GM18517 (cell line): Measurements from ENCODE around the gene NEU2.
"Not testable (repeated sequence)": the region's sequence is repeated elsewhere in the genome, so short reads cannot be mapped to it uniquely, and the experiment has no call there.

Source experiments
- ATAC-seq: cut with Tn5 transposase; IDR thresholded peaks from one replicate; pipeline ENCODE4 v1.9.1; 2021; ENCODE audit warnings: mild to moderate bottlenecking, moderate library complexity; ENCODE audit not compliant: unreplicated experiment

NEU2 gene

DNA sequence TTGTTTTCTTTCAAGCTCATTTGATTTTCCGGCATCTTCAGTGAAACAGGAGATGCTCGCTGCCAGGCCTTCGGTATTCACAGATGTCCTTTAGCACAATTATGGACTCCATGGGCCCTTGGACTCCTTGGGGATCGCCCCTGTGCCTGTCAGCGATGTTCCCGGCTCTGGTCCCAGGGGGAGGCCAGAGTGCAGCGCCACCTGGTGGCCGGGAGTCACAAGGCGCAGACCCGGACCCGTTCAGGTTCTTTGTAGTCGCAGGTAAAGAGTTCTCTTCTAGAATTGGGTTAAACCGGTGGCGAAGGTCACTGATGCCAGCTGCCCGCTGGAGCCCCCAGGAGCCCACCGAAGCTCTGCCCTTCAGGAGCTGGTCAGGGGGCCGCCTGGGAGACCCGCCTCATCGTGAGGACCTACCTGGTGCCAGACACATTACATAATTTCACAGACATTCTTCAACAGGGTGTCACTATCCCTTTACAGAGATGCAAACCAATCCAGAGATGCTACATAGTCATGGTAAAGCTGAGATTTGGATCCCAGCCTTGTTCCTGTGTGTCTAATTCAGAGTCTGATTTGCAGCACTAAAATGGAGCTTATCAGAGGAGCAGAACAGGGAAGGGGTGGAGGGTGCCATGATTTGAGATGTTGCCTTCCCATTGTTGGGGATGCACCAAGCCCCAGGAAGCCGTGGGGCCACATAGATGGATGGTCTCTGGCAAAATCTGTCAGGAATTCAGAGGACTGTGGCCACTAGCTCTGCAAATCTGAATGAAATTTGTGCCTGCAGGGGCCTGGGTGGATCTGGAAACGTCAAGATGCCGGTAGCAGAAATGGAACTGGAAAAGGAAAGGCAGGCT lies 21.7 kb downstream of the NEU2 start:
- no peak for ATAC-seq

DNA sequence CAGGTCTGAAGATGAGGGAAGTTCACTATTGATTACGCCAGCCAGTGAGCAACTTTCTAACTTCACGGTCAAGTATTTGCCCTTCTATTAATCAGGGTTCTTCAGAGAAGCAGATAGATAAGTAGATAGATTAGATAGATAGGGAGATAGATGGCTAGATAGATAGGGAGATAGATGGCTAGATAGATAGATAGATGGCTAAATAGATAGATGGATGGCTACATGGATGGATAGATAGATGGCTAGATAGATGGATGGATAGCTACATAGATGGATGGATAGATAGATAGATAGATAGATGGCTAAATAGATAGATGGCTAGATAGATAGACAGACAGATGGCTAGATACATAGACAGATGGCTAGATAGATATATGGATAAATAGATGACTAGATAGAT lies 22.9 kb downstream of the NEU2 start:
- no peak for ATAC-seq

DNA sequence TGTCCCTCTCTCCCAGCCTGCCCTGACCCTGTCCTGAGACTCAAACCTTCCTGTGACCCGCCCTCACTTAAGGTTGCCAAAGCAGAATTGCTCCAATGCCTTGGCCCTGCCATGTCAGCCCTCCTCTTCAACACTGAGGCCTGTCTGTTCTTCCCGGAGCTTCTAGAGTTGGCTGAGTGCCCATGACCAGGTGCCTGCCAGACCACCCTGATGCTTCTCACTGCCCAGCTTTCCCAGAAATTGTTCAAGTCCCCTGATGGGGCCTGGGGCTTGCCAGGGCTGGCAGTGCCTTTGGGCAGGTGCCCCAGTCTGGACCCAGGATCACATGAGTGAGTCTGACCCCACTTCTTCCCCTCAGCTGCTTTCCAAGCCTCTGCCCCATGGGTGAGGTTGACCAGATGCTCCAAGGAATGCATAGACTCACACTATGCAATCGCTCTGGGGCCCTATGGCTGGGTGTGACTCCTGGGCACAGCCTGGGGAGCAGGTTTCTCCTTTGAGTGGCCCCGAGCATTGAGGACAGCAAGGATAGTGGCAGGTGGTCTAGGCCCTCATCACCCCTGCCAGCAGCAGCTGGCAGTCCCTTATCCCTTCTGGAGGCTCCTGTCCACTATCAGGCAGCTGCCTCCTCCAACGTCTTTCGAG lies 24.6 kb downstream of the NEU2 start:
- no peak for ATAC-seq

DNA sequence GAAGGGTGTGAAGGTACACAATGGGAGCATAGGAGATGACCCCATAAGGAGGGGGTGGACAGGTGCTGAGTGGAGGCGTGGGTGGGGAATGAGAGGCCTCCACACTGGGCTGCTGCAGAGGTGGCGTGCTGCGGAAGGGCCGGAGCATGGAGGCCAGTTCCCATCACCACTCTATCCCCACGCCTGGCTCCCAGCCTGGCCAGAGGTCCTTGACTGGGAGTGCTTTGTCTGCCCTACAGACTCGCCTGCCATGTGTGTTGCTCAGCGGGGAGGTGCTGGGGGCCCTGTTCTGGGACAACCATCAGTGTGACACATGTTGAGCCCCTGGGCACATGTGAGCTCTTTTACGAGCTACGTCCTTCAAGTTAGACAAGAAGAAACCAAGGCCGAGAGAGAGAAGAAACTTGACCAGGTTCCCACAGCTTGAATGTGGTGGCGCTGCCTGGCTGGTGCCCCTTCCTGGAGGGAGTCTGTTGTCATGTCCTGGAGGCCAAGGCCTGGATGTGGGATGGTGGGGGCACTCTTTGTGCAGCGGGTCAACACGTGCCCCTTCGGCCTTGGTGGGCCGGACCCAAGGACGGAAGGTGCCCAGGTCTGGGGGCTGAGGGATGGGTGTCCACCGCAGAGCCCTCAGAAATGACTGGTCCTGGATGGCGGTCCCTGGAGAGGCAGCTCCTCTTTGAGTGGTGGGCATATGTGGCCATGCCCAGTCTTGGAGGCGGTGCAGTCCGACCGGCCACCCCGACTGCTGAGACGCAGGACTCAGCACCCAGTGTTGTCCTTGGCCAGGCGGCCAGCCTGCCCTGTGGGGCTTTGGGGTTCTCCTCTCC lies 26.5 kb downstream of the NEU2 start:
- ATAC-seq = no peak

DNA sequence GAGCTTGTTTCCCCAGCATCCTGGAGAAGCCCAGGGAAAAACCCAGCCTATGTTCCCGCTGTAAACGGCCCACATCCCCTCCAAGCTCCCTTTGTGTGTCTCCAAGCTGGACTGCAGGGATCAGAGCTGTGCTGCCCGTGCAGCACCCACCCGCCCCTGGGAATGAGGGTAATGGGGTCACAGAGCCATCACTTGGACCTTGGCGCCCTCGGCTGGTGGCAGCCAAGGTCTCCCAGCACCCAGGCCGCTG lies 27.0 kb downstream of the NEU2 start:
- ATAC-seq = no peak

DNA sequence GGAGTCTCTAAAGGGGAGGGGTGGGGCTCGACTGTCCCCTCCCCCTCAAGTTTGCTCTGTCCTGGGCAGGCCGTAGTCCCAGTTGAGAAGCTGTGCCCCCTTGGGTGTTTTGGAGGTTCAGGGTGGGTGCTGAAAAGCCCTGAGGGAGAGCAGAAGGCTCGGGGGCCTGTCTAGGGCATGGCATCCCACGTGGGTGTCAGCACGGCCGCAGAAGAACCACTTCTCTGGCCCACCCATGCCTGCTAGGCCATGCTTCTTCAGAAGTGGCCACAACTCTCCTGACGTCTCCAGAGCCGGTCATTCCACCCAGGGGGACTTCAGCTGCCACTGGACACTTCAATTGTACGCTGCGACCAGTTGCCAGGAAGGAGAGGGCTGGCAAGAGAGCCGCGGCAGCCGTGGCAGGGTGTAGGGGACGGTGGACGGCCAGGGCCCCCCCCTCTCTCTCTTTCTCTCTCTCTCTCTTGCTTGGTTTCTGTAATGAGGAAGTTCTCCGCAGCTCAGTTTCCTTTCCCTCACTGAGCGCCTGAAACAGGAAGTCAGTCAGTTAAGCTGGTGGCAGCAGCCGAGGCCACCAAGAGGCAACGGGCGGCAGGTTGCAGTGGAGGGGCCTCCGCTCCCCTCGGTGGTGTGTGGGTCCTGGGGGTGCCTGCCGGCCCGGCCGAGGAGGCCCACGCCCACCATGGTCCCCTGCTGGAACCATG lies 27.5 kb downstream of the NEU2 start, which contains the start of gene INPP5D:
Gene INPP5D (plus strand): TSS at position 546 of the 704 bp plus-strand sequence. CDS start 137 bp downstream, at position 683.
- peak; percentile 58 for ATAC-seq

DNA sequence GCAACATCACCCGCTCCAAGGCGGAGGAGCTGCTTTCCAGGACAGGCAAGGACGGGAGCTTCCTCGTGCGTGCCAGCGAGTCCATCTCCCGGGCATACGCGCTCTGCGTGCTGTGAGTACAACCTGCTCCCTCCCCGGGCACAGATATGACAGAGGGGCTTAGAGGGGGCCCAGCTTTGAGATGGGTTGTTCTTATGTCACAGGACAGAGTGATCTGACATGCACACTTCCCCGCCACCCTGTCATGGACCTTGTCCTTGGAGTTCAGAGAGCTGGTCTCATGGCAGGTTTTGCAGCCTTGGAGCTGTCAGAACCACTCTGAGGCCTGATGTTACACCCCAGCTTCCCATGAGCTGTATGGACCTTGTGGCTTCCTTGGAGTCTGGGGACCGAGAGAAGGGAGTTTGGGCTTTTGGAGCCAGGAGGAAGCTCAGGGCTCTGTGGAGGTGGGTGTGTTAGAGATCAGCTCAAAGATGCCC lies 28.1 kb downstream of the NEU2 start:
- ATAC-seq = no peak

DNA sequence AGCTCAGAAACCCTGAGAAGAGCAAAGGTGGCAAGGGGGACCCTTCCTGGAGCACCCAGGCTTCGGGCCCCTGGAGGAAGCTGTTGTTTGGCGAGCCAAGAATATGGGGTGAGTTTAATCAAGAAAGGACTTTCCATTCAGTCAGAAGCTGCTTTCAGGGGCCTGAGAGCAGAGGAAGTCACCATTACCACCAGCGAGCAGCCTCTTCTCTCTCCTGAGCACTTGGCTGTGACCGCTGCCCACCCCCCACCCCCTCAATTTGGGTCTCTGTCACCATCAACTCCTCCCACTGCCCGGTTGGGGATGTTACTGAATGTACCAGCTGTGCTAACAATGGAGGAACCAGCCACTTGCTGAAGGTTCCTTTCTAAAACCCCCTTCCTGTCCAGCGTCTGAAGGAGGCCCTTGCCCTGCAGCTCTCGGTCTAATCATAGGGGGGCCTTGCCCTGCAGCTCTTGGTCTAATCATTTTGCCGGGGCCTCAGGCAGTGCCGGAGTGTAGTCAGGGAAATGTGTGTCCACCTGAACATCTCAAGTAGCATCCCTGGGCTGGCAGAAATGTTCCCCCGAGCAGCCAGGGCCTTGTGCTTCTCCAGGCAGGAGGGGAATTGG lies 28.6 kb downstream of the NEU2 start:
- peak; percentile 25 for ATAC-seq

DNA sequence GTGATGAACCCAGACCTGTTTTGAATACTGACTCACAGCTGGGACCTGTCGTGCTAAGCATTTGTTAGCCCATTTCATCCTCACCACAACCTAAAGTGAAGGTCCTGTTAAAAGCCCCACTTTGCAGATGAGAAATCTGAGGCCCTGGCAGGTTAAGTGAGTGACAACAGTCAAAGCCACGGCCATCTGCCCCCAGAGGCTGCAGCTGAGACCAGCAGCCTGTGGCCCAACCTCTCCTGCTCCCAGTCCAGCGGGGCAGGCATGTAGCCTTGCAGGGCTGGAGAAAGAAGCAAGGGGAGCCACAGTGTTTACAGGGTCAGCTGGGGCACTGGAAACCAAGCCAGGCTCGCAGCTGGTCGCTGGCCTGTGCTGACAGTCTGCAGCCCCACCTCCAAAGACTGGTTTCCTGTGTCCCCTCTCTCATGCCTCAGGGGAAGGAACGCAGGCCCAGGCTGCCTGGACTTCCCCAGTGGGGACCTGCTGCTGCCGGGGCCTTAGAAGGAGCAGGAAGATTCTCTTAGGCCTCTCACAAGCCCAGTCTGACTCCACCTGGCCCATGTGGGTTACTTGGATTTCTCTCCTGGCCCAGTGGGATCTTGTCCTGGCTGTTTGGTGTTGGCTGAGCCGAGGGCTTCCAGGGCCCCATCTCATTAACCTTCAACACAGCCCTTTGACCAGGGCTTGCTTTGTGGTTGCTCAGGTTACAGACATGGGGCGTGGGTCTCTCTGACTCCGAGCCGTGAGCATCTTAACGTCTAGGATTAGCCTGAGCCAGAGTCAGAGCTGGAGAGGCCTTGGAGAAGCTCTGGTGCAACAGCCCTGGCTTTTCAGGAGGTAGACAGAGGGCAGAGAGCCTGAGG lies 29.3 kb downstream of the NEU2 start:
- ATAC-seq = peak; percentile 30

DNA sequence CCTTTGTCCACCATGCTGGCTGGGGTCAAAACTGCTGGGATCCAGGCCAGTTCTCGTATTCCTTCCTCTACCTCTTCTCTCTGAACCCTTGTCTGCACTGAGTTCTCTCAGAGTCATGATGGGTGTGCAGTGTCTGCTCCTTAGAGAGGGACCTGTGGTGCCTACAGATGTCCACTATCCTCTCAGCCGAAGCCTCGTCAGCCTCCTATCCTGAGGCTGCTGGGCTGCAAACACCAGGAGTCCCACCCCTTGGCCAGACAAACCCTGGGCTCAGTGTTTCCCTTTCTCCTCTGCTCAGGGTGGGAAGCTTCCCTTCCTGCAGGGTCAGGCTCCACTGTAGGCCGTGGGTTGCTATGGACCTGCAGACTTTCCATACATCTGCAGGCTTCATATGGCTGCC lies 30.0 kb downstream of the NEU2 start:
- ATAC-seq = no peak

DNA sequence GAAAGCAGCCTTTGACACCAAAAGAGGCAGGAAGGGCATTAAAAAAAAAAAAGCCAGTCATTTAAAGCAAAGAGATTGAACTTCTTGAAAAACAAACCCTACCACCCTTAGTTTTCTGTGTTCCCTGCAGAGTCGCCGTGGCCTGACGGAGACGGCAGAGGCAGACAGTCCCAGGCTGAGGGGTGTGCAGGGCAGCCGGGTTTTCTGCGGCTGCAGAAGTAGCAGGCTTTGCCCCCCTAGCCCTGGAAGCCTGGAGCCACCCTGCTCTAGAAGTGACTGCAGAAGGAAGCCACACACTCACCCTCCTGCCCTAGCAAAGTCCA lies 30.4 kb downstream of the NEU2 start:
- ATAC-seq = no peak

DNA sequence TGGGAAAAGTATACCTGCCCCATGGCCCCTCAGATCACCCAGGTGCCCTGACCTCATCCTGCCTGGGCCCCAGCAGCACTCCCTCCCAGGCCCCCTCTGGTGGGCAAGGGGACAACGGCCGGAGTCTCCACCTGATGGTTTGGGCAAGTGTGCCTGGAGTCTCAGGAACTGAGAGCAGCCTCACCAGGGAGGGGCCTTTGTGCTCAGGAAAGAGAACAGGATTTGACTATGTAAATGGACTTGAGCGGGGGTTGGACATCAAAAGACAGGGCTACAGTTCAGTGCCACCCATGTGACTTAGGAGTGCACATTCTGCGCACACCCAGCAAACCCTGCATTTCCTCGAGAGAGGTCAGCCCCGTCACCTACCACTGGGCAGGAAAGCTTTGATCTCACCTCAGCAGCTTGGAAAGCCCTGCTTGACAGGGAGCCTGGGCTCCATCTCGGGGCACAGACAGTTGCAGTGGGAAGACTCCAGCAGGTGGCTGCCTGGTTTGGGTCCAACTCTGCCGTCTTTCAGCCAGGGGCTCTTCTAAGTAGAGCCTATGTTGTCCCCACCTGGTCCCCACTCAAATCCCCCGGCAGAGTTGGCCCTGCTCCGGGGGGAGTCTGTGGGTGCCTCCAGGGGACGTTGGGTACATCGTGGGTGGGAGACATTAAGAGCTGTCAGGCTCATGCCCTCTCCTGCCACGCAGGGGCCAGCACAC lies 30.9 kb downstream of the NEU2 start:
- peak; percentile 52 for ATAC-seq

DNA sequence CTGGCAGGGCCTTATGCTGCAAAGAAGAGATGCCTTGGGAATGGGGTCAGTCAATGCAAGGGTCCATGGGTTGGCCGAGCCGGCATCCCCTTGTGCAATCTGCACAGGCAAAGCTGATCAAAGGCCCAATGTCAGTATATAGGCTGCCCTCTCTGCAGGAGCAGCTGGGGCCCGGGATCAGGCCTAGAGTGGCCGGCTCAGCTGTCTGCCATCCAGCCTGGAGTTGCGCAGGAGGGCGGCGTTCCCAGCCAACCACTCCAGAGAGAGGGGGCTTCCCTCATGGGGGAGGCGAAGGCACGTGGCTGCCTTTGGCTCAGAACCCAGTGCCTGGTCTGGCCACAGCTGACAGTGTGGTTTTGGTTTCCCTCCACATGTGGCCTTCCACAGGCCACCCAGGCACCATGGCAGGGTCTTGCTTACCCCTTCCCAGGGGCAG lies 31.5 kb downstream of the NEU2 start:
- ATAC-seq = no peak

DNA sequence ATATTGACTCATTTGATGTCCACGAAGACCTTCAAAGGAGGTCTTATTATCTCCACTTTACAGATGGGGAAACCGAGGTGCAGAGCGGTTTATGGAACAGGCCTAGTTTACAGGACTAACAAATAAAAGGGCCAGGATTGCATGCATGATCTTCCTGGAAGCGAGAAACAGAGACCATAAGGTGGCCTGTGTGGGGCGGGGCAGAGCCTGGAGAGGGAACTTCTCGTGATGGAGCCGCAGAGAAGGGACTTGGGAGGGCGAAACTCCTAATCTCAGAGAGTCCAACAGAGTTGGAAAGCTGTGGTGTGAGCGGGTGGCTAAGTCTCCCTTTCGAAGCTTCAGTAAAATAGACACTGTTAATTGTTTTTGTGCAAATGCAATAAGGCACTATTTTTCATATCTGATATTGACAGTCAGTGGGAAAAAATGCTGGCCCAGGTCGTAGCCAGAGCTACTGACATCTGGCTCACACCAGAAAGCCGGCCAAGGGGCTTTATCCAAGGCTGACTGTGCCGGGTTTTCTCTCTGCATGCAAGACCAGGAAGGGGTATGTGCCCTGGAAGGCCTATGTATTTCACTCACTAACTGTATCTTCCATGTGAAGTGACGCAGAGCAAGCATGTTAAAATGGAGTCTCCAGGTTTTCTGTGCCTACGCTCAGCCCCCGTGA lies 32.2 kb downstream of the NEU2 start:
- ATAC-seq = no peak

DNA sequence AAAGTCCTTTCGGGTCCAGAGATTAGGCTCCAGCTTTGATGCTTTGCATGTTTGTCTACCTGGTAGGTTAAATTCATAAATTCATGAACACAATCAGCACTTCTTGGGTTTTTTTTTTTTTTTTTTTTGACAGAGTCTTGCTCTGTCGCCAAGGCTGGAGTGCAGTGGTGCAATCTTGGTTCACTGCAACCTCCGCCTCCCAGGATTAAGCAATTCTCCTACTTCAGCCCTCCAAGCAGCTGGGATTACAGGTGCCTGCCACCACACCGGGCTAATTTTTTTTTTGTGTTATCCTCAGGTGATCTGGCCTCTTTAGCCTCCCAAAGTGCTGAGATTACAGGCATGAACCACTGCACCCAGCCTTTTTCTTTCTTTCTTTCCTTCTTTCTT lies 32.7 kb downstream of the NEU2 start:
- not testable (repeated sequence) for ATAC-seq

DNA sequence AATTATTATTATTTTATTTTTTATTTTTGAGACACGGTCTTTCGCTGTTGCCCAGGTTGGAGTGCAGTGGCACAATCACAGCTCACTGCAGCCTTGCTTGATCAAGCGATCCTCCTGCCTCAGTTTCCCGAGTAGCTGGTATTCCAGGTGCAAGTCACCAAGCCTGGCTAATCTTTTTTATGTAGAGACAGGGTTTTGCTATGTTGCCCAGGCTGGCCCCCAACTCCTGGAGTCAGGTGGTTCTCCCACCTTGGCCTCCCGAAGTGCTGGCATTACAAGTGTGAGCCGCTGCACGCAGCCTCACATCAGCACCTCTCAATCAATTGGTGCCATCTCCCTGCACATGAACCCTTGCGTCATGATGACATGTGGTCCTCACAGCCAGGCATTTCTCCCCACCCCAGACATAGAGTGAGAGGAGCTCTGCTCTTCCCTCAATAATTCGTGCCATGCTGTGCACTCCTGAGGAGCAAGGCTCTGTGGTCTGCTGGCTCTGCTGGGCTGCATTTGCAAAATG lies 33.5 kb downstream of the NEU2 start:
- no peak for ATAC-seq

DNA sequence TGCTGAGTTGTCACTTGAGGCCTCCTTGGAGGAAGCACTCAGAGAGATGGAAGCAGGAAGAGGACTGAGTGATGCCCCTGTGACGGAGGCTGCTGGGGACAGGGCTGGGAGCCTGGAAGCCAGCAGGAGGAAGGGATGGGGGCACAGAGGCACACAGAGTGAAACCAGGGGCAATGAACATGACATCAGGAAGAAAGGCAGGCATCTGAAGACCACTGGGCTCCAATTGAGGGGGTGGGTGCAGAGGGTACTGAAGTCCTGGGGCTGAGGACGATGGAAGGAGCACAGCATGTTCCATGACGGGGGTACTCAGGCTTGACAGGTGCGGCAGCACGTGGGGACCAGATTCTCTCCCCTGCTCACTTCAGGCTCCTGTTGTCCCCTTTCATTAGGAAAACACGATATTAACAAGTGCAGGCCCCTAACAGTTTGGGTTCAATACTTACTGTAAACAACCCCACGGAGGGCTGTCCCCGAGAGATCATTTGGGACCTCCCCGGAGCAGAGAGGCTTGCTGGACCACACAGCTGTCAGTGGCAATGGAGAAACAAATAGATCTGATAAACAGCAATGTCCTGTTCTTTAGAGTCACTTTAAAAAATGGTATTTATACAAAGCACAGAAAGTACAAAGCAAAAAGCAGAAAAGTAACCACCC lies 36.4 kb downstream of the NEU2 start:
- ATAC-seq = no peak

DNA sequence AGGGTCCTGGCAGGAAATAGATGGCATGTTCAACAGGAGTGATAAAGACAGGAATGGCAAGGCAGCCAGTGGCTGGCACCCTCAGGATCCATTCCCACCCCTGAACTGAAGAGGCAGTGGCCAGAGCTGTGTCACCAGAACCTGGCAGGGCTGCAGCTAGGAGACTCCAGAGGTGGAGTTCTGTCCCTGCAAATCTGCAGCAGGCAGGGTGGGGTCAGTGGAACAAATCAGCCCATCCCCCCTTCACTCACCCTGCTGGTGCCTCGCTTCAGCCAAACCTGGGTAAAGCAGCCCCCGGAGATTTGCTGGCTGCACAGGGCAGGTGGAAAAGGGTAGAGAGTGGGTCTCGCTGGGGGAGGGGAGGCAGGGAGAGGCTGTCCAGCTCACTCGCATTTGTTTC lies 40.4 kb downstream of the NEU2 start:
- ATAC-seq = no peak
